DMS153 (cell line): ENCODE data around the gene COX18.
A peak's percentile ranks its signal among the peaks of the same experiment; 100 is the strongest.

Source experiments
- DNase-seq: peaks from one replicate; lab custom pipeline; 2025; lab: John Stamatoyannopoulos, UW

COX18 gene

GRCh38 chr4:73069338-73070073 lies at the start of gene COX18:
TSS of gene COX18 (minus strand) at chr4:73069716. CDS start at chr4:73069649, 67 bp downstream.
- peak; percentile 96 for DNase-seq

GRCh38 chr4:73109493-73109892 lies 40.0 kb upstream of the COX18 start:
- no peak for DNase-seq

- DNase-seq = no peak
Observed at GRCh38 chr4:73104695-73105094, 35.2 kb upstream of the COX18 start.

GRCh38 chr4:73103799-73104503 lies 34.4 kb upstream of the COX18 start:
- DNase-seq = no peak

- DNase-seq = no peak
Observed at GRCh38 chr4:73099143-73099542, 29.6 kb upstream of the COX18 start.

GRCh38 chr4:73098713-73099112 lies 29.2 kb upstream of the COX18 start:
- no peak for DNase-seq

GRCh38 chr4:73098016-73098415 lies 28.5 kb upstream of the COX18 start:
- DNase-seq = no peak

GRCh38 chr4:73092868-73093267 lies 23.4 kb upstream of the COX18 start:
- no peak for DNase-seq

- no peak for DNase-seq
Observed at GRCh38 chr4:73090738-73091137, 21.2 kb upstream of the COX18 start.

- no peak for DNase-seq
Observed at GRCh38 chr4:73087871-73088270, 18.4 kb upstream of the COX18 start.

GRCh38 chr4:73086095-73086868 lies 16.8 kb upstream of the COX18 start:
- no peak for DNase-seq

- DNase-seq = no peak
Observed at GRCh38 chr4:73080789-73081188, 11.3 kb upstream of the COX18 start.

- DNase-seq = no peak
Observed at GRCh38 chr4:73075832-73076231, 6.3 kb upstream of the COX18 start.

GRCh38 chr4:73070074-73070390 lies 516 bp upstream of the COX18 start:
- peak; percentile 55 for DNase-seq

- DNase-seq = no peak
Observed at GRCh38 chr4:73068491-73069337, 802 bp downstream of the COX18 start.

- no peak for DNase-seq
Observed at GRCh38 chr4:73067971-73068394, 1.5 kb downstream of the COX18 start.

GRCh38 chr4:73066928-73067327 lies 2.6 kb downstream of the COX18 start:
- DNase-seq = no peak

GRCh38 chr4:73066445-73066844 lies 3.1 kb downstream of the COX18 start:
- DNase-seq = no peak

- no peak for DNase-seq
Observed at GRCh38 chr4:73064536-73064935, 5.0 kb downstream of the COX18 start.

- DNase-seq = no peak
Observed at GRCh38 chr4:73055241-73055897, 14.1 kb downstream of the COX18 start.

GRCh38 chr4:73053974-73054480 lies 15.5 kb downstream of the COX18 start:
- no peak for DNase-seq
